ENCODE results near the gene TKFC.

The TKFC gene

DNA sequence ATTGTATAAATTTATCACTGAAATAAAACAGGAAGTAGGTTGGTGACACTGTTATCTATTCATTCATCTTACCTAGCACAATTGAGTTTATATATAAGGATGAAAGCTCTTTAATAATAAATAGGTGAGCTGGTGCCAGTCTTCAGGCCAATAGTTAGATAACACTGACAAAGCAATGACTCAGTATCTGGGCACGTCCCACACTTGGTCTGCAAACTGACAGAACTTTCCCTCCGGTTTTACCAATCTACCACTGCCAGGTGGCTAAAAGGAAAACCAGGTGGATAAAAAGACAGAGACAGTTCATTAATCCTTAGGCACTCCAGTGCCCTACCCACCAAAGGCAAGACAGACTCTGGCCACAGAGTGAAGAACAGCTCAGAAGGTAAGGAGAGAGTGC, 17.8 kb upstream of the TKFC start:
- no peak for DNase-seq (ENCODE audit: low read depth, low spot score)

DNA sequence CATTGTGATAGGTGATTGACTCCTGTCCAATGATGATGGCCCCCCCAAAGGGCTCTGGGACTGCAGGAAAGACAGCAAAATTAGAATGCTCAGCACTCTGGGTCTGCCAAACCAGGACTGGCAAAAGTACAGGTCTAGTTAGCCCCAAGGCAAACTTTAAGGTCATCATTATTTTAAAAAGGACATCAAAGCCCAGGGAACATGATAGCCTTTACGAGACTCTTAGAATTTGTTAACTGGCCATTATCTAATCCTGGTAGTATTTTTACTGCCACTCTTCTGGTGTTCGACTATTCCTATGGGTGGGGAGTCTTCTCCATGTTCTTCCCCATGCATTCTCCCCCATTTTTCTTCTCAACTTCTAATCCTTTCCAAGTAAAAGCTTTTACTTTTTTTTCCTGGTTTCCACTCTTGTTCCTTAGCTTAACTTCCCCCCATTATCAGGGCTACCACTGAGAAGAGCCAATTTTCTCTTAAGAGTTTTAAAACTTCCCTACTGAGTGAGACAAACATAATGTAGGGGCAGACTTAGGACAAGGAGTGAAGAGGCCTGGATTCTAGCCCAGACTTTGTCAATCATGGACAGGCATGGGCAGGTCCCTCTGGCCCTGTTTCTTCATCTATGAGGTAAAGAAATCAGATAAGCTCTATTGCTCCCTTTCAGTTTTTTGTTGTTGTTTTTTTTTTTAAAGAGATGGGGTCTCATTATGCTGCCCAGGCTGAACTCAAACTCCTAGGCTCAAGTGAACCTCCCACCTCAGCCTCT, 7.2 kb upstream of the TKFC start:
- DNase-seq (ENCODE audit: low read depth, low spot score): no peak

DNA sequence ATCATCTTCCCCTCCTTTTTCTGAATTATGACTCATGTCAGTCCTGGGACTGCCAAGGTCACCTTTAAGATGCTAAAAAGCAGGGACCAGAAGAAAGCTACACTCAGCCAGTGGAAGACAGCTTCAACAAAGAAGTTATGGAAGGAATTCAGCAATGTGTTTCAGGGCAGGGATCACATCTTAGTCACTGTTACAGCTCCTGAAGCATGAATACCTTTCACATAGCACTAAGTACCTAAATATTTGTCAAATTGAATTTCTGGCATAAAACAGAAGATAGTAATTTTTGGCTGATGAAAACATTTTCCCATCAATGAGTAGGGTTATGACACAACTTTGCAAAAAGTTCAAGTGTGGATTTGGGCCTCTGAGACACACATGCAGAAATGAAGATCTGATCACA, 5.4 kb upstream of the TKFC start:
- no peak for DNase-seq (ENCODE audit: low read depth, low spot score)

DNA sequence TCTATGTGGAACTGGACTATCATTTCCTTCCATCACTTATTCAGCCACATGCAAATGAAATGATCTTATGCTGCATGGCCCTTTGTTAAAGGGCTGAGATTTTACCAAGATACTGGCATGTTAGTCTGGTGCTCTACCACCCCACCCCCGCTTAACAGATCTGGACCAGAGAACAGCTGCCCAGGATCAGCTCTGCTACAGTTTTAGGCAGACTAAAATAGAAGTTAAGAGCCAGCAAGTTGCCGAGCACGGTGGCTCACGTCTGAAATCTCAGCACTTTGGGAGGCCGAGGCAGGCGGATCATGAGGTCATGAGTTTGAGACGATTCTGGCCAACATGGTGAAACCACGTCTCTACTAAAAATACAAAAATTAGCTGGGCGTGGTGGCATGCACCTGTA, 4.7 kb upstream of the TKFC start:
- no peak for DNase-seq (ENCODE audit: low read depth, low spot score)

DNA sequence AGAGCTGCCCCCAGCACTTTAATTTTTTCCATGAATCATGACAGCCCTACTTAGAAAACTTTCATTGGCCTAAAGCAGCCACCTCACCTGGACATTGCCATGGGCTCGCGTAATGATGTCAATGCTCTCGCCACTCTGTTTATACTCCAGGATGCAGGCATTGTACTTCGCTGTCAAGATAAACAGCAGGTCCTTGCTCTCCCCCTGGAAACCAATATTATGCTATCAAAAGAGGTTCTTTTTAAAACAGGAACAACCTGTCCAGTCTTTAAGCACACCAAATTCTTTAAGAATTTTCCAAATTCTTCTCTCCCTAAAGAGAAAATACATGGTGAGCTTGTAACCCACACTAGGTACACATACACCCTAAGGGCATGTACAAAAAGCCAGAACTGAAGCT, 3.2 kb upstream of the TKFC start:
- DNase-seq (ENCODE audit: low read depth, low spot score): no peak

DNA sequence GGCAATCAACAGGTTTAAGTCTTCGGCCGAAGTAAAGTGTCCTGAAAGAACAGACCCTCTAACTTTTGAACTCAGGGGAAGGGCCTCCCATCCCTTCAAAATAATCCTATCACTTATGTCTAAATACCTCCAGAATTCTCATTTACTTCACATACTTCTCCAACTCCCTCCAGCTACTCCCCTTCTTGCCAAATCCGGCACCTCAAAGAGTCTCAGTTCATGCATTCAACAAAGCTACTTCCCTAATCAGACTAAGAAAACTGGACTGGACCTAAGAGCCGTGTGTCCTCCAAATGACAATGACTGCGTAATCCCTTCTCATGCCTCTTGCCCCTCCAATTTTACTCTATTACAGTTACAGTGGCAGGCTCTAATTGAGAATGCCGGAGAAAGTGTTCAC, 1.4 kb upstream of the TKFC start:
- DNase-seq (ENCODE audit: low read depth, low spot score): no peak

DNA sequence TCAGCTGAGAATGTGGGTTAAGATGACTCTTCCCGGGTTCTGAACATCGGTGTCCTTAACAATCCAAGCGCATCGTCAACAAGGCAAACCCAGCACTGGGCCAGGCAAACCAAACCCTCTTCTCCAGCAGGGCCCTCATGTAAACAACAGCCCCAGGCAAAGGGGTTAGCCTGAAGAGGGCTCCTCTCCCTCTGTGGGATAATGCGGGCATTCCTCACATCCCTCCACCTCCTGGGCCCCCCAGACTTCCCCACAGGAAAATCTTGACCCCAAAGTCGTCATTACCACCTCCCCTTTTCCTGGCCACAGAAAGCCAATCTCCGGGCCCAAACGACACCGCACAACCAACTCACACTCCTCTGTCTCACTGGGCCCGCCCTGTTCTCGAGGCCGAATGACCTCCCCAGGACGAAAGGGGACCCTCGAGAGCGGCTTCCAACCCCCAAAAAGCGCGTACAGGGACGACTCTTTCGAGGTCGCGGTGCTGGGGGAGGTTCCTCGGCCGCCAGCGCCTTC, 689 bp upstream of the TKFC start:
- DNase-seq (ENCODE audit: low read depth, low spot score): no peak

DNA sequence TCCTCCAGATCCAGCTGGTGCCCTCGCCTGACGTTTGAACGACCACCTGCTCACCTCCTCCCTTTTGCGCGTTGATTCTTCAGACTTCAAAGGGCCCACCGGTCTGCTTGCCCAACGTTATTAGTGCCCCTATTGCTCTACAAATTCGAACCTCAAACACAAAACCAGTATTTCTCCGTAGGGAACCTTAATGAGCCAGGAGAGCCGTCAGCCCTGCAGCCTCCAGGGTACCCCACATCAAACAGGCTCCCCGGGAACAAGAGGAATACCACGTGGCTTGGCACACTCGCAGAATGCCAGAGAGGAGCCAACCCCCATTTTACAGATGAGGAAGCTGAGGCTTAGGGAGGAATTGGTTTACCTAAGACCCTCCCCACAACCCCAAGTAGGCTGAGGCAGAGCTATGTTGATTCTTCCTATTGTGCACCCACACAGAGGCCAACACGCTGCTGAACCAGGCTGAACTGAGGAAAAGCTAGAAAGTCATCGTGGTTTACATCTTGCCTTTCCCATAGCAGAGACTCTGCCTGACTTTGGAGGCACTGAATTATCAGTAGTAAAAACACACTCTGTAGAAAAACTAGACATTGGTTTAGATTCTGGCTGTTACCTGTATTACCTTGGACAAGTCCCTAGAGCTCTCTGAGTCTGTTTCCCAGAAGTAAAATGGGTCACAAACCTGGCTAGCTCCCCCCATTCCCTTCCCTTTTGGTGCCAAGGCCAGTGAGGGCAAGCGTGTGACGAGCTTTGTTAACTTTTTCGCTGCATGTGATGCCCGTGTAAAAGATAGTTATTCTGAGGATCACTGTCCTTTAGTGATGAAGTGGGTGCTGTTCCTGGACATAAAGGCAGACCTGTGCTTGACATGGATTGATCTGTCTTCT, 764 bp downstream of the TKFC start:
- no peak for DNase-seq (ENCODE audit: low read depth, low spot score)

DNA sequence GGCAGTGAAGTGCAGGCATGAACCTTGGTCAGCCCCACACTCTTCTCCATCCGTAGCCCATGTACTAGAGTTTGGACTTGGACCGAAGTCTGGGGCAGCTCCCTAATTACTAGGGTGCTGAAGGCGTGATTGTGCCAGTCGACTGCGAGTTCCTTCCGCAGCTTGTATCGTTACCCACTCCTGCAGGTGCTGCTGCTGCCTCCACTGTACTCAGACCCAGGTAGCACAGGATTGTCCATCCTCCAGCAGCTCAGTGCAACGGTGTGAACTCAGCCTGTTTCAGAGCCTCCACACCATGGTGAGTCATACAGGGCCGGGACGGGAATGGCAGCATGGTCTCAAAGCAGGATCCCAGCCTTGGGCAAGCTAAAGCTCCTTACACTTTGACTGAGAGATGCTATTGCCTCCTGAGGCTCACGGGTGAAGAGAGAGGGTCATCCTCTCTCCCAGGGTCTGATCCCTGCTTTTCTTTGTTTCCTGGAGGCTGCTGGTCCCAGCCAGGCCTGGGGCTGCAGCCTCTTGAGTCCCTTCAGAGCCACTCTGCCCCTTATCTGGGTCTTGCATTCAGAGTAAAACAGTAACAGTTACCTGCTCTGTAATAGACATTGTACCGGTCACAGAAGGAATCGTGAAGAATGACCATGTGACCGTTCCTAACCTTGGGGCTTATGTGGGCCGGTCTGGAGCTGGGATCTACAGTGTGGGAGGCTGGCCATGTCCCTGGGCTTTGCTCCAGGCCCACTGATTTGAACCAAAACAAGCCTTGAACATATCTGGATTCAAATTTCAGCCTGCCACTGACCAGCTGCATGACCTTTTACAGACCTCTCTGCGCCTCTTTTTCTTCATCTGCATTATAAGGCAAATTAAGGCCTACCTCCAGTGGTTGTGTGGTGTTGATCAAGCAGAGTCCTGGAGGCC, 1.7 kb downstream of the TKFC start:
- no peak for DNase-seq (ENCODE audit: low read depth, low spot score)

DNA sequence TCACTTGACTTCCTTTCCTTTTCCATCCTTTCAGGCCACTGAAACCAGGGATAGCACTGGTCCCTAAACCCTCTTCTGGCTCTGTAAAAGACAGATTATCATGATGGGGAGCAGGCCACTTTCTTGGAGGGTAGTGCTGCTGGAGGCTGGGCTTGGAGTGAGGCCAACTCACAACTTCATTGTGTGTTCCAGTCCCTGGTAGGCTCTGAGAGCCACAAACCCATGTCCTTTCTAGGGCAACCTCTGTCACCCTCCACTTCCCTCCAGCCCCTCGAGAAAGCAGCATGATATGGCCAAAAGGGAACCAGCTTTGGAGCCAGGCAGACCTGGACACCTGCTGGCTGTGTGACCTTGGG, 2.3 kb downstream of the TKFC start:
- DNase-seq (ENCODE audit: low read depth, low spot score): no peak

DNA sequence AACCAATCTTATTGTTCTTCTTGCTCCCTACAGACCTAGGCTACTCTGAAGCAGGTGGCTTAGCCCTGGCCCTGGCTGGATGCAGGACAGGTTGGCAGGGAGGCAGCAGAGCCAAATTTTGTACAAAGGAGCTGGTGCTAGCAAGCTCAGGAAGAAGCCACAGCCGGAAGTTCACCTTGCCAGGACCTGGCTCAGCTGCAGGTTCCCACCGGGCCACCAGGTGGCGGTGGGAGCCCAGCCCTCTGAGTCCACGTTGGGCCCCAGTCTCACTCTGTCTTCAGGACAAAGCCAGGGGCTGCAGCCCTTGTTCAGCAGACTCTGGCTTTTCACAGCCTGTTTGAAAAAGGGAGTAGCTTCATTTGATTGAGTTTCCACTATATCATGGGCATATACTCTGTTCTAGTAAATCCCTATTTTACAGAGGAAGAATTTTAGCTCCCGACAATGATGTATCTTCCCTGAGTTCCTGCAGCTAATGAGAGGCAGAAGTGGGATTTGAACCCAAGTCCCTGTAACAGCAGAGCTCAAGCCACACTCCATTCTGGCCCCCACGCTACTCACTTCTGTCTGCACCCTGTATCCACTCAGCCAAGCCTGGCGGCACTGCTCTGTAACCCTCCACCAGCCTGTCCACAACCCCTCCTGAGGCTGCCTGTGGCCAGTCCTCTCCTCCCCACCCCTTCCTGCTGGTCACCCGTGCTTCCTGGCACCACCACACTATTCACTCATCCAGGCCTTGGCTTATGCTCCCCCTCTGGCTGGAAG, 3.3 kb downstream of the TKFC start:
- DNase-seq (ENCODE audit: low read depth, low spot score): peak; percentile 55

DNA sequence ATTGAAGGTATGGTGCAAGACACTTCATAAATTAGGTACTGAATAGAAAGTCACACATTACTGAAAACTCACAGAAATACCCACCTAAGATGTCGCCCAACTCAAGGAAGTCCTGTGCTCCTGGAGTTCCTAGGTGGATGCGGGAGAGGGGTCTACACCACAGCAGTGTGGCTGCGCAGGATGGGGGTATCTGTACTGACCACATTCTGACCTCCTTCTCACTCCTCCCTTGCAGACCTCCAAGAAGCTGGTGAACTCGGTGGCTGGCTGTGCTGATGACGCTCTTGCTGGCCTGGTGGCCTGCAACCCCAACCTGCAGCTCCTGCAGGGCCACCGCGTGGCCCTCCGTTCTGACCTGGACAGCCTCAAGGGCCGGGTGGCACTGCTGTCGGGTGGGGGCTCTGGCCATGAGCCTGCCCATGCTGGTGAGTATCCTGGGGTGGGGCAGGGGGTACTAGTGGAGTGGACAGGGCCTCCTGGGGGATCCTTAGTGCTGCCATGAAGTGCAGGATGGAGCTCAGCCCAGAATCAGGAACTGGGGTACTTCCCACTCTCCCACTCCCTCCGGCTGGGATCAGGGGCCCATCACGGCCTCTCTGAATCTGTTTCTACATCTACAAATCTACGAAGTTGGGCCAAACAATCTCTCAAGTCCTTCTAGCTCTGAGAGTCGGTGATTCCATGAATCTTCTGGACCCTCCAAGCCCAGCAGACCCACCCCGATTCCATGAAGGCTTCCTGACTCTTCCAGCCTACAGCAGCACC, 4.9 kb downstream of the TKFC start:
- DNase-seq (ENCODE audit: low read depth, low spot score): no peak

DNA sequence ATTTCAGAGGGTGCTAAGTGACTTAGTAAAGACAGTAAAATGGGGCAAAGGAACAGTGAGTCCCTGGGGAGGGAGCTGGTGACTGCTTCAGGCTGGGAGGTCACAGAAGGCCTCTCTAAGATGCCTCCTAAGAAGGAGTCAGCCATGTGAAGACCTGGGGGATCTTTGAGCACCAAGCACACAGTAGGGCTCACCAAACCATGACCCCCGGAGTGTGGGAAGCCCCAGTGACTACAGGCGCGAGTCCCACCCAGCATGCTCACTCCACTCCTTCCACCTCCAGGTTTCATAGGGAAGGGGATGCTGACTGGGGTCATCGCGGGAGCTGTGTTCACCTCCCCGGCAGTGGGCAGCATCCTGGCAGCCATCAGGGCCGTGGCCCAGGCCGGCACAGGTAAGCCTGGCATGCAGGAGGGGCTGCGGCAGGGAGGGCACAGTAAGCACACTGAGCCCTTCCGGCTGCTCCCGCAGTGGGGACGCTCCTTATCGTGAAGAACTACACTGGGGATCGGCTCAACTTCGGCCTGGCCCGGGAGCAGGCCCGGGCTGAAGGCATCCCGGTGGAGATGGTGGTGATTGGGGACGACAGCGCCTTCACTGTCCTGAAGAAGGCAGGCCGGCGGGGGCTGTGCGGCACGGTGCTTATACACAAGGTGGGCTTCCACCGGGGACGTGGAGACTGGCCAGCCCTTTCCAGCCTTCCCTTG, 5.9 kb downstream of the TKFC start:
- no peak for DNase-seq (ENCODE audit: low read depth, low spot score)

DNA sequence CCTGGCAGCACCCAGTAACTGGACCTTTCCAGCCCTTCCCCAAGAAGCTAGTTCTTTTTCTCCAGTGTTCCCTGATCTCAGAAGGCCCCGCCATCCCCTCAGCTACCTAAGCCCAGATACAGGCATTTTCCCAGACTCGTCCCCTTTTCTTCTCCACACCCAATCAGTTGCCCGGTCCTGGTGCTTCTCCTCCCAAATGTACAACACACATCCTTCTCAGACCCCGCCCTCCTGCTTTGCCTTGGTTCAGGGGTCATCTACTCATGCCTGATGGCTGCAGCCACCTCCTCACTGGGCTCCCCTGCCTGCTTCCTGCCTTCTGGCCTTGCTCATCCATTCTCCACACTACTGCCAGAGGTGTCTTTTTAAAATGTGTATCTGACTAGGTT, 6.5 kb downstream of the TKFC start:
- no peak for DNase-seq (ENCODE audit: low read depth, low spot score)

DNA sequence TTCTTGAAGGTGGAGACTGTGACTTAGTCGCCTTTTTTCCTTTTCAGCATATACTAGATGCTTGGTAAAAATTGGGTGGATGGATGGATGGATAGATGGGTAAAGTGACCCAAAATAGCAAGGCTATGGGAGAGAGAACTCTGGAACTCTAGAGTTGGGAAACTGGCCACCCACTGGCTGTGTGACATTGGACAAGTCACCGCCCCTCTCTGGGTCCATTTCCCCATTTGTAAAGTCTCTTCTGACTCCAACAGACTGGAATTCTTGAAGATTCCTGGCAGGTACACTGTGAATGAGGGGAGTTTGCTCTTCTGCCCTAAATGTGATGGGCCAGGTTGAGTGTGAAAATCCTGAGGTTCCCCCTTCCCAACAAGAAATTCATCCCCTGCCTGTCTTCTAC, 8.0 kb downstream of the TKFC start:
- no peak for DNase-seq (ENCODE audit: low read depth, low spot score)

DNA sequence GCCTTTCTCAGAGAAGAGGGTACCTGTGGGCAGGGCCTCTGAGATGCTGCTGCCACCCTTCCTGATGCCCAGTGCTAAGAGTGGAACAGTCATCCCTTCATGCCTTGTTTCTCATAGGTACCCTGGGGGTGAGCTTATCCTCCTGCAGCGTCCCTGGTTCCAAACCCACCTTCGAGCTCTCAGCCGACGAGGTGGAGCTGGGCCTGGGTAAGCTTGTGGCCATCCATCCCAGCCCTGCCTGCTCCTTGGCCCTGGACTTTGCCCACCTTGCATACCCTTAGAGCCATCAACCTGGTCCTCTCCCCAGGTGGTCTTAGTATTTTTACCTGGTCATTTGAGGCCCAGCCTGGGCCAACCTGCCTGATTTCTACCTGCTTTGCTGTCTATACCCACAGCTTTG, 8.7 kb downstream of the TKFC start:
- no peak for DNase-seq (ENCODE audit: low read depth, low spot score)

DNA sequence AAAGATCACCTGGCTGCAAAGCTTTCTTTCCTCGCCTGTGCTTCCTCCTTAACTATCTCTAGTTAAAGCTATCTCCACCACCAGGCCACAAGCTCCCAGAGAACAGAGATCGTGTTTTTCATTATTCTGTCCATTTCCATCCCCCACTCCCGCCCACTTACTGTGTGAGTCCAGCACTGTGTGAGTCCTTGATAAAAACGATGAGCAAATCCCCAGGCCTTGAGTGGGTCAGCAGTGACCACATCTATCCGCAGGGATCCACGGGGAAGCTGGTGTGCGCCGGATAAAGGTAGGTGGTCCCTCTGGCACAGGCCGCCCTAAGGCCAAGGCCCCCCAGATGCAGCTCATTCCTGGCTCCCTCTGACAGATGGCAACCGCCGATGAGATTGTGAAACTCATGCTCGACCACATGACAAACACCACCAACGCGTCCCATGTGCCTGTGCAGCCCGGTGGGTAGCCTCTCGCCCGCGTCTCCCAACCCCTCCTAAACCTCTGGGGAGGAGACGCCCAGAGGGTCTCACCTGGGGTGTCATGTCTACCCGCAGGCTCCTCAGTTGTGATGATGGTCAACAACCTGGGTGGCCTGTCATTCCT, 9.3 kb downstream of the TKFC start:
- no peak for DNase-seq (ENCODE audit: low read depth, low spot score)

DNA sequence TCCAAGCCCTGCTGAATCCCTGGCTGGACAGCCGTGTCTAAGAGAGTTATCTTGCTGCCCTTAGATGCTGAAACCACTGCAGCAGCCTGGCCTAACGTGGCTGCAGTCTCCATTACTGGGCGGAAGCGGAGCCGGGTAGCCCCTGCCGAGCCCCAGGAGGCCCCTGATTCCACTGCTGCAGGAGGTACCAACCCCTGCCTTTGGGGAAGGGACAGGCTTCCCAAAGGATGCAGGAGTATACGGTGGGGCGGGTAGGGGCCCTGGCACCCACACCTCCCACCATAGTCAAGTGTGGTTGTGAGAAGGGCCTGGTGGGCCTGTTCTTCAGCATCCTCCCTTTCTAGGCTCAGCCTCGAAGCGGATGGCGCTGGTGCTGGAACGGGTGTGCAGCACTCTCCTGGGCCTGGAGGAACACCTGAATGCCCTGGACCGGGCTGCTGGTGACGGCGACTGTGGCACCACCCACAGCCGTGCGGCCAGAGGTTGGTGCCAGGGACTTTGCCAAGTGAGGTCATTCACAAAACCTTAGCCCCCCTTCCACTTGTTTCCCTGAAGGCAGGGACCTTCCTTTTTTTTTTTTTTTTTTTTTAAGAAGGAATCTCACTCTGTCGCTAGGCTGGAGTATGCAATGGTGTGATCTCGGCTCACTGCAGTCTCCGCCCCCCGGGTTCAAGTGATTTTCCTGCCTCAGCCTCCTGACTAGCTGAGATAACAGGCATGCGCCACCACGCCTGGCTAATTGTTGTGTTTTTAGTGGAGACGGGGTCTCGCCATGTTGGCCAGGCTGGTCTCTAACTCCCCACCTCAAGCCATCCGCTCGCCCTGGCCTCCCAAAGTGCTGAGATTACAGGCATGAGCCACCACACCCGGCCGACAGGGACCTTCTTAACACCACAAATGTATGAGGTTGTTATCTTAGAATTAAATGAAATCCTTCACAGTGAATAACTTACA, 11.0 kb downstream of the TKFC start:
- DNase-seq (ENCODE audit: low read depth, low spot score): no peak
